VCaP (cell line): ENCODE data around the gene COL20A1.
"Not testable (repeated sequence)": the region's sequence is repeated elsewhere in the genome, so short reads cannot be mapped to it uniquely, and the experiment has no call there.

ENCODE experiments used
- H3K27ac ChIP-seq: fragments of 450-650 bp; 2 replicates; pipeline ENCODE4 v1.5.1; 2017
- CTCF ChIP-seq: fragments of 450-650 bp; conservative IDR thresholded peaks from 2 replicates; pipeline ENCODE4 v1.5.1; 2017; ENCODE audit warnings: mild to moderate bottlenecking, moderate library complexity

The COL20A1 gene

GRCh38 chr20:63337786-63338420 is 44.9 kb downstream of the COL20A1 start:
- no peak overlapping the region for H3K27ac ChIP-seq
- TF ChIP-seq CTCF = no peak

- not testable (repeated sequence) for H3K27ac ChIP-seq
Measured at GRCh38 chr20:63339154-63340094, 46.4 kb downstream of the COL20A1 start.

DNA sequence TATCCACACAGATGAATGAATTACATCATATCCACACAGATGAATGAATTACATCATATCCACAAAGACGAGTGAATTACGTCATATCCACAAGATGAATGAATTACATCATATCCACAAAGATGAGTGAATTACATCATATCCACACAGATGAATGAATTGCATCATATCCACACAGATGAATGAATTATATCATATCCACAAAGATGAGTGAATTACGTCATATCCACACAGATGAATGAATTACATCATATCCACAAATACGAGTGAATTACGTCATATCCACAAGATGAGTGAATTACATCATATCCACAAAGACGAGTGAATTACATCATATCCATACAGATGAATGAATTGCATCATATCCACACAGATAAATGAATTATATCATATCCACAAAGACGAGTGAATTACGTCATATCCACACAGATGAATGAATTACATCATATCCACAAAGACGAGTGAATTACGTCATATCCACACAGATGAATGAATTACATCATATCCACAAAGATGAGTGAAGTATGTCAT is 47.2 kb downstream of the COL20A1 start:
- H3K27ac ChIP-seq = not testable (repeated sequence)

DNA sequence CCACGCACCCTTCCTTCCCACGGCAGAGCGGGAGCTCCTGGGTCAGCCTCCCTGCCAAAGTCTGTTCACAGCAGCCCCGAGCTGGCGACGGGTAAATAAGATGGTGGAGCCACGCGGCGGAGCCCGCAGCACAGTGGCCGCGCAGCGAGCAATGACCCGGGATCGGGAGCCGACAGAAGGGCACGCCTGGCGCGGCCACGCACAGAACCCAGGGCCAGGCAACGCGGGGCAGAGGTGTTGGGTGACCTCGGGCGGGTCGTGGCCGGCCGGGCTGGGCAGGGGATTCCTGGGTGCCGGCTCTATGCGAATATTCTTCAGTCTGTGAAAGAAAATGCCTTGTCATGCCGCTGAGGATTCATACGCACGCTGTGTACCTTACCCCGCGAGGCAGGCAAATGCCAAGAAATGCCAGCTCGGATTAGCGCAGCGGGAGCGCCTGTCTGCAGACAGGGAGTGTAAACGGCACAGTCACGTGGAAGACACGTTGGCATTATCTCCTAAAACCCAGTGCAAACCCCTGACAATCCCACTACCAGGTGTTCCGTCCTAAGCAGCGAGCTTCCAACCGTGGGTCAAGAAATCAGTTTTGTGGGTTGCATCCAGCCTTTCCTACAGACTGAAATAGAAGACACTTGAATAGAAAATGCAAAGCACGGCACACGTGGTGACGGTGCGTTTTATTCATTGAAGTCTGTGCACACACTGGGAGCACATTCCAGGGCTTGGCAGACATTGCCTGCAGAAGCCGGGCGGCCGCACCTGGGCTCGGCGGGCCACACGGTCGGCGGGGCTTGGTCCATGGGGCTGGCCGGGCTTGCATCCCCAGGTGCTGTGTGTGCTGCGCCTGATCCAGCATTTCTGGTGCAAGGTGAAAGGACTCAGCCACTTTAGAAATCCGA is 49.8 kb downstream of the COL20A1 start:
- H3K27ac ChIP-seq = no peak overlapping the region
- TF ChIP-seq CTCF = no peak

GRCh38 chr20:63343460-63344445 is 50.8 kb downstream of the COL20A1 start:
- TF ChIP-seq CTCF = no peak
- H3K27ac ChIP-seq = no peak overlapping the region

GRCh38 chr20:63344616-63345327 is 51.8 kb downstream of the COL20A1 start:
- no peak for TF ChIP-seq CTCF
- no peak overlapping the region for H3K27ac ChIP-seq

GRCh38 chr20:63345328-63346100 is 52.5 kb downstream of the COL20A1 start:
- no peak for TF ChIP-seq CTCF
- H3K27ac ChIP-seq = no peak overlapping the region
